Adipose tissue (tissue), 3 donors: ENCODE results near the gene SEC14L5. TPM values are rescaled to one million over a fixed set of nuclear protein-coding genes. Genes with fewer than 3 reads are reported as not detected.

ENCODE experiments used
- H3K27ac ChIP-seq: one replicate; pipeline ENCODE4 v1.5.1; 2013; ENCODE audit warnings: low read depth, low read length
- WGBS, 3 donors: extraction: QIAGEN DNeasy Blood & Tissue Kit; methylation state at CpG; one replicate each; pipeline ENCODE4 v1.1.7; 2013; 5-methylcytosine and 5-hydroxymethylcytosine counted together
- polyA plus RNA-seq, 3 donors: library from polyadenylated mRNA; stranded (reverse); fragments of 200-250 nt; gene quantifications; one replicate each; pipeline ENCODE4 v1.2.3, GENCODE V29; 2013
- donor health status: healthy with polysubstance abuse.
- donor health status: Bipolar disorder and iron deficiency.
- donor health status: healthy.

SEC14L5 gene
- polyA plus RNA-seq, 3 donors = 0.24 to 0.67 (median 0.27) TPM

GRCh38 chr16:5019775-5020174 lies 61.6 kb downstream of the SEC14L5 start:
- 68 to 85% (median 70%) methylated on average over 6 of the region's 6 CpGs for WGBS, 3 donors
- H3K27ac ChIP-seq = no peak overlapping the region

- 61 to 72% (median 71%) methylated on average over 15 of the region's 15 CpGs for WGBS, 3 donors
- H3K27ac ChIP-seq = no peak overlapping the region
Observed at GRCh38 chr16:5020551-5020950, 62.4 kb downstream of the SEC14L5 start.

GRCh38 chr16:5022521-5022920 lies 64.4 kb downstream of the SEC14L5 start:
- 71 to 76% (median 73%) methylated on average over 6 of the region's 6 CpGs for WGBS, 3 donors

GRCh38 chr16:5024632-5025031 lies 66.5 kb downstream of the SEC14L5 start:
- H3K27ac ChIP-seq = no peak overlapping the region
- 24 to 66% (median 59%) methylated on average over 4 of the region's 4 CpGs for WGBS, 3 donors

More at GRCh38 chr16:5022521-5022920, 64.4 kb downstream of the SEC14L5 start:
- H3K27ac ChIP-seq = no peak overlapping the region

- 30 to 66% (median 55%) methylated on average over 17 of the region's 17 CpGs for WGBS, 3 donors
- H3K27ac ChIP-seq = no peak overlapping the region
Observed at GRCh38 chr16:5025171-5025632, 67.1 kb downstream of the SEC14L5 start.

- no peak overlapping the region for H3K27ac ChIP-seq
- 90 to 93% (median 93%) methylated on average over 8 of the region's 8 CpGs for WGBS, 3 donors
Observed at GRCh38 chr16:5026664-5027063, 68.5 kb downstream of the SEC14L5 start.

GRCh38 chr16:5027086-5027485 lies 69.0 kb downstream of the SEC14L5 start:
- H3K27ac ChIP-seq = no peak overlapping the region
- WGBS, 3 donors = 89 to 92% (median 92%) methylated on average over 7 of the region's 7 CpGs

- H3K27ac ChIP-seq = no peak overlapping the region
- WGBS, 3 donors = 91 to 95% (median 95%) methylated on average over 31 to 32 of the region's 32 CpGs
Observed at GRCh38 chr16:5027575-5028235, 69.6 kb downstream of the SEC14L5 start.

GRCh38 chr16:5028950-5029475 lies 70.9 kb downstream of the SEC14L5 start:
- 88 to 93% (median 90%) methylated on average over 18 of the region's 18 CpGs for WGBS, 3 donors
- no peak overlapping the region for H3K27ac ChIP-seq

GRCh38 chr16:5030251-5030870 lies 72.2 kb downstream of the SEC14L5 start:
- H3K27ac ChIP-seq = no peak overlapping the region
- WGBS, 3 donors = 83 to 91% (median 86%) methylated on average over 12 of the region's 12 CpGs

- H3K27ac ChIP-seq = no peak overlapping the region
- WGBS, 3 donors = 87 to 90% (median 88%) methylated on average over 7 of the region's 7 CpGs
Observed at GRCh38 chr16:5031601-5032000, 73.5 kb downstream of the SEC14L5 start.

- H3K27ac ChIP-seq = no peak overlapping the region
- 19 to 45% (median 43%) methylated on average over 12 of the region's 12 CpGs for WGBS, 3 donors
Observed at GRCh38 chr16:5032748-5033167, 74.6 kb downstream of the SEC14L5 start.

GRCh38 chr16:5033256-5034166 lies 75.4 kb downstream of the SEC14L5 start, which contains the start of gene NAGPA:
Gene NAGPA (minus strand): TSS chr16:5033935. CDS start chr16:5033914, 21 bp downstream.
- H3K27ac ChIP-seq = no peak within 1 kb of the TSS
- 0 to 1% (median 0%) methylated on average over 97 to 104 of the region's 104 CpGs for WGBS, 3 donors

GRCh38 chr16:5034167-5034523 lies 76.0 kb downstream of the SEC14L5 start:
- no peak overlapping the region for H3K27ac ChIP-seq
- WGBS, 3 donors = 15 to 19% (median 16%) methylated on average over 2 of the region's 2 CpGs

- 75 to 93% (median 83%) methylated on average over 1 of the region's 1 CpG for WGBS, 3 donors
- H3K27ac ChIP-seq = no peak overlapping the region
Observed at GRCh38 chr16:5035909-5036227, 77.7 kb downstream of the SEC14L5 start.

- 37 to 63% (median 60%) methylated on average over 12 of the region's 12 CpGs for WGBS, 3 donors
- H3K27ac ChIP-seq = no peak overlapping the region
Observed at GRCh38 chr16:5036228-5037156, 78.4 kb downstream of the SEC14L5 start.

- H3K27ac ChIP-seq = no peak overlapping the region
- 61 to 77% (median 66%) methylated on average over 7 of the region's 7 CpGs for WGBS, 3 donors
Observed at GRCh38 chr16:5040451-5040850, 82.3 kb downstream of the SEC14L5 start.

GRCh38 chr16:5041600-5042133 lies 83.5 kb downstream of the SEC14L5 start:
- 70 to 79% (median 73%) methylated on average over 12 of the region's 12 CpGs for WGBS, 3 donors

More at GRCh38 chr16:5041600-5042133, 83.5 kb downstream of the SEC14L5 start:
- no peak overlapping the region for H3K27ac ChIP-seq
